Right hindlimb (tissue), 1 donor: ENCODE results near the gene DNAJC30.
"Not testable (repeated sequence)": the region's sequence is repeated elsewhere in the genome, so short reads cannot be mapped to it uniquely, and the experiment has no call there.

Experiments used
- DNase-seq: peaks from one replicate; pipeline ENCODE4 v3.0.0-alpha.2; 2018

Gene DNAJC30

DNA sequence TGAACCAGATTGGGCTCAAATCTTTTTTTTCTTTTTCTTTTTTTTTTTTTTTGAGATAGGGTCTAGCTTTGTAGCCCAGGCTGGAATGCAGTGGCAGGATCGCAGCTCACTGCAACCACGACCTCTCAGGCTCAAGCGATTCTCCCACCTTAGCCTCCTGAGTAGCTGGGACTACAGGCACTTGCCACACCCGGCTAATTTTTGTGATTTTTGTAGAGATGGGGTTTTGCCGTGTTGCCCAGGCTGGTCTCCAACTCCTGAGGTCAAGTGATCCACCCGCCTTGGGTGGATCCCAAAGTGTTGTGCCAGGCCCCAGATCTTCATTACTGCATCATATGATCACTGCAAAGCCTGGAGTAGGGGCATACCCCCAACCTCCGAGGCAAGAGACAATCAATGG, 2.8 kb downstream of the DNAJC30 start:
- DNase-seq, result no peak

DNA sequence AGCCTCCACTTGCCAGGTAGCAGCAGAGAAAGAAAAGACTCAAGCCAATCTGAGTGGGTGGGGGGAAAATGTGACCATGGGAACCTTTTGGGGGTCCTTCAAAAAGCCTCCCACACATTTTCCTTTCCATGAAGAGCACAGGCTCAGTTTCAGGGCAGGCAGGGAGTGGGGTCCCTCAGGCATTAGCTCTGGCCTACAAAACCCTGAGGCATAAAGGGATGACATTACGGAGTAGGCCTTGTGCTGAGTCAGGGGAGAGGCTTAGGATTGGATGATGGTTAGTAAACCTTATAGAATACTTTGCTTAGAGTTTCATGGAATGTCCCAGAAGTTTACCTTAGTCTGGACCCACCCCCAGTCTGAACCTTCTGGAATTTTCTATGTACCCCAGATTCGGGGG, 3.5 kb downstream of the DNAJC30 start:
- no peak for DNase-seq

DNA sequence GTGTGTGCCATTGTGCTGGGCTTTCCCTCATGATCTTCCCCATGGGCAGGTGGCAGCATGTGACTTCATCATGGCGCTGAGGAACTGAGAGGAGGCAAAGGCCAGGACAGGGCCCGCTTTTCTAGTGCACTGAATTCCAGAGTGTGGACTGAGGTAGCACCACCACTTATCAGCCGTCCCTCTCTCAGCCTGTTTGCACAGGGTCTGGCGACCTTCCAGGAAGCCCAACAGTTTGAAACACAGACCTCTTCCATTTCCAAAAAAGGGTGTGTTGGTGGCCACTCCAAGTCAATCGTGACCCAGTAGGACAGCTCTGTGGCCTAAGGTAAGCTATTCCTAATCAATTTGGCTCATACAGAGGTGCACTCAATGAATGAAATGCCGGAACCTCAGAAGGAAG, 4.4 kb downstream of the DNAJC30 start:
- DNase-seq, result no peak

DNA sequence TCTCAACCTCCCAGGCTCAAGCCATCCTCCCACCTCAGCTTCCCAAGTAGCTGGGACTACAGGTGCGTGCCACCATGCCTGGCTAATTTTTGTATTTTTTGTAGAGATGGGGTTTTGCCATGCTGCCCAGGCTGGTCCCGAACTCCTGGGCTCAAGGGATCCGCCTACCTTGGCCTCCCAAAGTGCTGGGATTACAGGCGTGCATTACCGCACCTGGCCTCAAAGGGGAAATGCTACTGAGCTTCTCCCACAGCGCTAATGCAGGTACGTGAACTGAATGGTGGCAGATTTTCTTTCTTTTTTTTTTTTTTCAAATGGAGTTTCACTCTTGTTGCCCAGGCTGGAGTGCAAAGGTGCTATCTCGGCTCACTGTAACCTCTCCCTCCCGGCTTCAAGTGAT, 7.2 kb downstream of the DNAJC30 start:
- DNase-seq, result not testable (repeated sequence)

DNA sequence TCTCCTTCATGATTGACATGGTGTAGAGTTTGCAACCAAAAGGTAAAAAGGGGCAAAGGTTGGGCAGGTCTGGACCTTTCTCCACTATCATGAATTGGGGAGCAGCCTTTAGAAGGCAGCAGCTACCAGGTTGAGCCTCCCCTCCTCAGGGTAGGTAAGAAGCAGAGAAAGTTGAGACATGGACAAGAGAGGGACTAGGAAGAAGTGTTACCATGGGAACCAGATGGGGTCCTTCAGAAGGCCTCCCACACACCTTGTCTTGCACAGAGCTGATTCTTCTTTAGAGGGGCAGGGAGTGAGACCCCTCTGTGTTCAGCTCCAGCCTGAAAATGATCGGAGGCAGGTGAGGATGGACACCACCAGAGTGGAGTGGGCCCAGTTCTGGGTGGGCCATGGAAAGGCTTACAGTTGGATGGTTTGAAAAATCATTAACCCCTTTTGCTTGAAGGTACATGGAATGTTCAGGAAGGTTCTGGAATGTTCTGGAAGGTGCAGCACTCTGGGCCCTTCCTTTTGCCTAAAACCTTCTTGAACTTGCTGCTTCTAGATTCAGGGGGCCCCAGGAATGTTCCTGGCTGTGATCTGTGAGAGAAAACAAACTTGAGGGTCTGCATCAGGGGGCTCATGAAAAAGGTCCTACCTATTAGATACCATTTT, 8.7 kb downstream of the DNAJC30 start:
- DNase-seq, result no peak

DNA sequence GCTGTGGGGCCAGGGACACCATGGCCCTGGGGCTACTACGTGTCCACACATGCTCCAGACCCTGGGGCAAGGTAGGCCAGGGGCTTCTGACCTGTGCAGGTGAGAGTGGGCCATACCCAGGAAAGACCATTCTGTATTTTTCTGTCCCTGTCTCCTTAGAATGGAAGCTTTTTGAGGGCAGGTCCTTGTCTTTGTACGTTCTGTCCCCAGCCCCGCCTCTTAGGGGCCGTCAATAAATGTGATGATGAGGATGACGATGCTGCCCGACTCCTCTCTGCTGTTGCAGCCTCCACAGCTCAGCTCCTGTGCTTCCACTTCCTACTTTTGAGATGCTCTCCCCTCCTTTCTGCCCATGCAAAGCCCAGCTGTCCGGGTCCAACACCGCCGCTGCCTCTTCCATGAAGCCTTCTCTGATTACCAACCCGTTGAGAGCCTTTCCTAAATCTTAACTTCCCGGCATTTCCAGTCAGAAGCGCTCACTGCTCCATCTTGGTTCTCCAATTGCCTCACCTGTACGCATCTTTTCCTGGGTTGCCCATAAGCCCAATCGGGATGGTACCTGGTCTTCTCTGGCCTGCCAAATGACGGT, 11.3 kb downstream of the DNAJC30 start:
- DNase-seq, result no peak

DNA sequence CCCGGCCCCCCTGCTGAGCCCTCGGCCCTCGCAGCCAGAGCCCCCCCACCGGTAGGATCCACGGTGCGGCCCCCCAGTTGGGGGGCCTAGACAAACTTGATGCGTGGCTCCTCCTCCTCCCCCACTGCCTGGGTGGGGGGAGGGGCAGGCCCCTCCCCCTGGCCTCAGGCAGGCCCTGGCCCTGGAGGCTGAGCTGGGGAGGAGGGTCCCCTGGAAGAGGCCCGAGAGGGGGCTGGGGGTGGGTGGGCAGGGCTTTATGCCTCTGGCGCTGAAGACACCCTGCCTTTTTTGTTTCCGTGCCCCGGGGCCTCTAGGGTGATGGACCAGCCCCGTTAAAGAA, 12.0 kb downstream of the DNAJC30 start:
- DNase-seq, result no peak

DNA sequence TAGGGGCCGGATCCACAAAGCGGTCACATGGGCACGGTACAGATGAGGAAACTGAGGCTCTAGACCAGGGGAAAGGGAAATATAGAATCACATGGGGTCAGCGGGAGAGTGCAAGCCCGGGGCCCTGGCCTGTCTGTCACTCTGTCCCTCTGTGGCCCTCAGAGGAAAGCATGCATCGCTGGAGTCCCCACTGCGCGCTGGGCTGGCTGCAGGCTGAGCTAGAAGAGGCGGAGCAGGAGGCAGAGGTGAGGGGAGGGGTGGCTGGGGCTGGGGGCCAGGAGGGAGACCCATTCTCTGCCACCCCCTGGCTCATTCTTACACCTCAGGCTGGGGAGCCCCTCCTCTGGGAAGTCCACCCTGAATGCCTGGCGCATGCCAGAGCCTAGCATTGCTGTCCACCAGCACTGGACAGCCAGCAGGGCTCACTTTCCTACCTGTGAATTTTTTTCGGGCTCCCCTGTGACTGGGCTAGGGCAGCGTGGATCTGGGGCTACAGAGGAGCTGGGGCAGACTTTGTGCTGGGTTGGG, 13.3 kb downstream of the DNAJC30 start:
- DNase-seq, result no peak

DNA sequence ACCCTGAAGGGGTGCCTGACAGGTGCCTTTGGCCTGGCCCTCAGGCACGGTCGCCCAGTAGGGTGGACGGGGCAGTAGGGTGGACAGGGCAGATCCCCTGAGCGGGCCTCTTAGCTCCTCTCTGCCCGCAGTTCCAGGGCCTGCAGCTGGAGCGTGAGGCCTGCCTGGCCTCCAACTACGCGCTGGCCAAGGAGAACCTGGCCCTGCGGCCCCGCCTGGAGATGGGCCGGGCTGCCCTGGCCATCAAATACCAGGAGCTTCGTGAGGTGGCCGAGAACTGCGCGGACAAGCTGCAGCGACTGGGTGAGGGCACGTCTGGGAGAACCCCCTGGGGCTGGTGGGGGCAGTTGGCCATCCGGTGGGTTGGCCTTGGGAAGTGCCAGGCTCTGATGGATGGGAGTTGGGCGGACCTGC, 14.0 kb downstream of the DNAJC30 start:
- DNase-seq, result no peak

DNA sequence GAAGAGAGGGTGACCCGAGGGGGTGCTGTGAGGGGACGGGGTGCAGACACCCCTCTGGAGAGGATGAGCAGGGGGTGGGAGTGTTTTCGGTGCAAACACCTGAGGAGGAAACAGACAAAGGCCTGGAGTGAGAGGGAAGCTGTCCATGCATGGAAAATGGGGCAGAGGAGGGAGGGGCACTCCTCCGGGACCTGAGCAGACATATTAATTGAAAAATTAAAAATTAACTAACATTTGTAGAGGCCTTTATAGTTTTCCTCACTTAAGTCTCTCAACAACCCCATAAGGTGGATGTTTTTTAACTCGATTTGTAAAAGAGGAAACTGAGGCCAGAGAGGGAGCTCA, 14.4 kb downstream of the DNAJC30 start:
- DNase-seq, result no peak

DNA sequence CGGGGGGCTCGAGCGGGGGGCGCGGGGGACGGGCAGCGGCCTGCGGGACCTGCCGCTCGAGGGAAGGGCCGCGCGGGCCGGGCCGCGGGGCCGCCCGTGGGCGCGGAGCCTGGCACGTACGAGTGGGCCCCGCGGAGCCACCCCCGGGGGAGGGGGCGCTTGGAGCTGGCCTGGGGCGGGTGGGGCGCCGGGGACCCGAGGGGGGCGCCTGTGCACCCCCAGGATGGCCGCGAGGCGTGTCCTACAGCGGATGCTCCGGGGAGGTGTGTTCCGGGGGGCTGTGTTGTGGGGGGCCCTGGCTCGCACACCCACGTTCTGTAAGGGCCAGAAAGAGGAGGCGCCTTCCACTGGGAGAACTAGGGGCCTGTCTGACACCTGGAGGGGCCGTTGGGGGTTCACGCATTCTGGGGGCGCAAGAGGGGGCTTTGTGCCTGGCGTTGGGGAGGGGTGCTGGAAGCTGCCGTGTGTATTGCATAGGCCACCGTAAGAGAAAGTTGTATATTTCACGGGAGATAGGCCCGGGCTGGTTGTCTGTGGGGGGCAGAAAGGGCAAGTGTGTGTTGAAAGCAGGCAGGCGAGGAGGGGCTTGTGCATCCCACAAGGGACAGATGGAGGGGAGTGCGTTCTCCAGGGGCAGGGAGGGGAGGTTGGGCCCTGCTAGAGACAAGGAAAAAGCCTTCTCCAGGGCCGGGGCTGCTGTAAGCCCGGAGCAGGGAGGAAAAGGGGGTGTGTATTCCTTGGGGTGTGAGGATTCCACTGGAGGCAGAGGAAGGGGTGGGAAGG, 15.0 kb downstream of the DNAJC30 start:
- no peak for DNase-seq

DNA sequence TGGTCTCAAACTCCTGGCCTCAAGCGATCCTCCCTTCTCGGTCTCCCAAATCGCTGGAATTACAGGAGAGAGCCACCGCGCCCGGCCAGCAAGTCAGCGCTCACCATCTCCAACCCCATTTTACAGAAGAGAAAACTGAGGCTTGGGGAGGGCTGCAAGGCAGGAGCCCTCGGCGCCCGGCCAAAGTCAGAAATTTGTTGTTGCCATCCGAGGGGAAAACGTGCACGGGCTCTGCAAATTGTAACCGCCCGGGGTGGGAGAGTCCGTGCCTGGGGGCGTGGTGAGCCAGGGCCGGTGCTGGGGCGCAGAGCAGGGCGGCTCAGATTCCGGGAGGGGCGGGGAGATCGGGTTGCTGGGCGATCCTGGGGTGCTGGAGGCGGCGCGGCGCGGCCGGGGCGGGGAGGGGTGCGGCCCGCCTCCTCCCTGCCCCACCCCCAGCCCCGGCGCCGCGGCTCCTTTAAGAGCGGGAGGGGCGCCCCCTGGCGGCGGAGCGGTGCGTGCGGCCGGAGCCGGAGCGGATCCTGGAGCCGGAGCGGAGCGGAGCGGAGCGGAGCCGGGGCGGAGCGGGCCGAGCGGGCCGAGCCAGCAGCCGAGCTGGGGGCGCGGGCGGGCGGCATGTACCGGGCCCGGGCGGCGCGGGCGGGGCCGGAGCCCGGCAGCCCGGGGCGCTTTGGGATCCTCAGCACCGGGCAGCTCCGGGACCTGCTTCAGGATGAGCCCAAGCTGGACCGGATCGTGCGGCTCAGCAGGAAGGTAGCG, 15.7 kb downstream of the DNAJC30 start, which contains the start of gene VPS37D:
Gene VPS37D, plus strand, starts transcription at position 488 of the 759 bp plus-strand sequence. Its CDS starts 128 bp downstream, at position 616.
- peak; percentile 93 for DNase-seq

DNA sequence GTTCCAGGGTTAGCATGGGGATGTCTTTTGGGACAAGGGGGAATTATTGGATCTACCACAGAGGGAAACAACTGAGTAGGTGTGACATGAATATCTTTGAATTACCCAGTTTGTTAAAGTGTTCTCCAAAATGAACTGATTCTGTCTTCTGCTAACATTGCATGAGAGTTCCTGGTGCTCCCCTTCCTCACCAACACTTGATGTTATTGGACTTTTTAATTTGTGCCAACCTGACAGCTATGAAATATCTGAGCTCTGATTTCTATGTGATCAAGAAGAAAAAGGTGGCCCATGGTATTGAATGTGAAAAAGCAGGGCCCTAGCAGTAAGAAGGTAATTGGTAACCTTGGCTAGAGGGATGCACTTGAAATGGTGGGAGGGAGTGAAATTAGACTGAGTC, 20.2 kb downstream of the DNAJC30 start:
- no peak for DNase-seq

DNA sequence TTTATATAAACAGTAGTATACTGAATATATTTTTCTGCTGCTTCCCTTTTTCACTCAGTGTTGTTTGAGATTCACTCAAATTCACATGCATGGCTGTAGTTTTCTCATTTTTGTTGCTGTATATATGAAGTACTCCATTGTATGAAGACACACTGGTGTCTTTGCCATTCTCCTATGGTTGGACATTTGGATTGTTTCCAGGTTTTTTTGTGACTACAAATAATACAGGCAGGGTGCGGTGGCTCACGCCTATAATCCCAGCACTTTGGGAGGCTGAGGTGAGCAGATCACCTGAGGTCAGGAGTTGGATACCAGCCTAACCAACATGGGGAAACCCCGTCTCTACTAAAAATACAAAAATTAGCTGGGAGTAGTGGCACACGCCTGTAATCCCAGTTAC, 22.7 kb downstream of the DNAJC30 start:
- not testable (repeated sequence) for DNase-seq

DNA sequence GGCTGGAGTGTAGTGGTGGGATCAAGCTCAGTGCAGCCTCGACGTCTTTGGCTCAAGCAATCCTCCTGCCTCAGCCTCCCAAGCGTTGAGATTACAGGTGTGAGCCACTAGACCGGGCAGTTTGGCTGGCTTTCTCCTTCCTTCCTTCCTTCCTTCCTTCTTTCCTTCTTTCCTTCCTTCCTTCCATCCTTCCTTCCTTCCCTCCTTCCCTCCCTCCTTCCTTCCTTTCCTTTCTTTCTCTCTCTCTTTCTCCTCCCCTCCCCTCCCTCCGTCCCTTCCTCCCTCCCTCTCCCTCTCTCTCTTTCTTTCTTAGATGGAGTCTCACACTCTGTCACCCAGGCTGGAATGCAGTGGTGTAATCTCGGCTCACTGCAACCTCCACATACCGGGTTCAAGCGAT, 23.3 kb downstream of the DNAJC30 start:
- DNase-seq, result no peak

DNA sequence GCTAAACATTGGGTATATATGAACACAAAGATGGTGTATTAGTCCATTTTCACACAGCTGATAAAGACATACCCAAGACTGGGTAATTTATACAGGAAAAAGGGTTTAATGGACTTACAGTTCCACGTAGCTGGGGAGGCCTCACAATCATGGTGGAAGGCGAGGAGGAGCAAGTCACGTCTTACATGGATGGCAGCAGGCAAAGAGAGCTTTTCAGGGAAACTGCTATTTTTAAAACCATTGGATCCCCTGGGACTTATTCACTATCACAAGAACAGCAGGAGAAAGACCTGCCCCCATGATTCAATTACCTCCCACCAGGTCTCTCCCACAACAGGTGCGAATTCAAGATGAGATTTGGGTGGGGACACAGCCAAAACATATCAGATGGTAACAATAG, 27.9 kb downstream of the DNAJC30 start:
- not testable (repeated sequence) for DNase-seq

DNA sequence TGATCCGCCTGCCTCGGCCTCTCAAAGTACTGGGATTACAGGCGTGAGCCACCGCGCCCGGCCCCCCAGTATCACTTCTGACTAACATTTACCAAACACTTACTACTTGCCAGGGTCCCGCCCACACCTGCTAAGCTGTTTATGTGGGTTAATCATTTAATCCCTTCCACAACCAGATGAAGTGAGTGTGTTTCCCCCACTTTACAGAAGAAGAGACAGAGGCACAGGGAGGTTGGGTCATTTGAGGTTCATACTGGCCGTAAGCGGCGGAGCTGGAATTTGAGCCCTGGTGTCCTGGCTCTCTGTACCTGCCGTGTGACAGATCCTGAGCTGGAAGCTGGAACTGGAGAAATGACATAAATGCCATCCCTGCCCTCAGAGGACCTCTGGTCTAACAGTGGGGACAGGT, 30.7 kb downstream of the DNAJC30 start:
- DNase-seq, result no peak

DNA sequence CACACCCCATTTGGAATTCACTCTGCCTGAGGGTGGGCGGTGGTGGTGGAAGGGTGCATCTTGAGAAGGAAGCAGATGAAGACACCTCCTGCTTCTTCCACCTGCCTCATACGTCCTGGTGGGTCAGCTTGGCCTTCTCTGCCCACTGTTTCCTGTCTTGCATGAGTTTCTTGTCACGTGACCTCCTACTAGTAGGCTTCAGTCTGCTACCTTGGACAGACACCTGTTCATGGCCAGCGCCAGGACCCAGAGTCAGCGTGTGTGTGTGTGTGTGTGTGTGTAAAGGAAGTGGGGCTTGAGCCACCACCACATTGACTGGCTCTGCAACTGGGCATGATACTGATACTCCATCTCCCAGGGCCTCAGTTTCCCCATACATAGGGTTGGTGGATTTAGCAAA, 32.7 kb downstream of the DNAJC30 start:
- DNase-seq, result no peak

DNA sequence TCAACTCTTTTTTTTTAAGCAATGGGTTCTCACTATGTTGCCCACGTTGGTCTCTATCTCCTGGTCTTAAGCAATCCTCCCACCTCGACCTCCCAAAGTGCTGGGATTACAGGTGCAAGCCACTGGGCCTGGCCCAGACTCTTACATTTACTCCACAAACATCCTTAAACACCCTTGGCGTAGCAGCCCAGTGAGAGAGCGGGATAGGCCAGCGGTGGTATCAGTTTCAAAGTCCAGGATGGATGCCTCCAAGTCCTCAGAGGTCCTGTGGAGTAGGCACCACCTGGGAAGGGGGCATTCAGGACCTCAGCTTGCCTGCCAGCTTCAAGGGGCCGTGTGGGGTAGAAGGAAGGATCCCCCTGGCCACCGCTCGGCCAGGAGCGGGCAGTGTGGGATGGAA, 33.7 kb downstream of the DNAJC30 start:
- DNase-seq, result no peak

DNA sequence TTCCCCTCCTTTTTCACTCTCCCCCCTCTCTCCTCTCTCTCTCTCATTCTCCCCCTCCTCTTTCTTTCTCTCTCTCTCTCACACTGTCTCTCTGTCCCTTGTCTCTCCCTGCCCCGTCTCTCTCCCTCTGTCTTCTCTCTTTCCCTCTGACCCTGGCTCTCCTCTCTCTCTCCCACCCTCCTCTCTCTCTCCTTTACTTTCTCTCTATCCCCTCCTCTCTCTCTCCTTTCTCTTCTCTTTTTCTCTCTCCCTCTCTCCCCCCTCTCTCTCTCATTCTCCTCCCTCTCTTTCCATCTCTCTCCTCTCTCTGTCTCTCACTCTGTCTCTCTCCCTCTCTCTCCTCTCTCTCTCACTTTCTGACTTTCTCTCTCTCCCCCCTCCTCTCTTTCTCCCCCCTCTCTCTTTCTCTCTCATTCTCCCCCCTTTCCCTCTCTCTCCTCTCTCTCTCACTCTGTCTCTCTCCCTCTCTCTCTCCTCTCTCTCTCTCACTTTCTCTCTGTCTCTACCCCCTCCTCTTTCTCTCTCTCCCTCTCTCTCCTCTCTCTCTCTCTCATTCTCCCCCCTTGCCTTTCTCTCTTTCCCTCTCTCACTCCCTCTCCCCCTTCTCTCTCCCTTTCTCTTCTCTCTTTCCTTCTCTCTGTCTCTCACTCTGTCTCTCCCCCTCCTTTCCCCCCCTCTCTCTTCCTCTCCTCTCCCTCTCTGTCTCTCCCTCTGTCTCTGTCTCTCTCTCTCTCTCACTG, 34.5 kb downstream of the DNAJC30 start:
- no peak for DNase-seq

DNA sequence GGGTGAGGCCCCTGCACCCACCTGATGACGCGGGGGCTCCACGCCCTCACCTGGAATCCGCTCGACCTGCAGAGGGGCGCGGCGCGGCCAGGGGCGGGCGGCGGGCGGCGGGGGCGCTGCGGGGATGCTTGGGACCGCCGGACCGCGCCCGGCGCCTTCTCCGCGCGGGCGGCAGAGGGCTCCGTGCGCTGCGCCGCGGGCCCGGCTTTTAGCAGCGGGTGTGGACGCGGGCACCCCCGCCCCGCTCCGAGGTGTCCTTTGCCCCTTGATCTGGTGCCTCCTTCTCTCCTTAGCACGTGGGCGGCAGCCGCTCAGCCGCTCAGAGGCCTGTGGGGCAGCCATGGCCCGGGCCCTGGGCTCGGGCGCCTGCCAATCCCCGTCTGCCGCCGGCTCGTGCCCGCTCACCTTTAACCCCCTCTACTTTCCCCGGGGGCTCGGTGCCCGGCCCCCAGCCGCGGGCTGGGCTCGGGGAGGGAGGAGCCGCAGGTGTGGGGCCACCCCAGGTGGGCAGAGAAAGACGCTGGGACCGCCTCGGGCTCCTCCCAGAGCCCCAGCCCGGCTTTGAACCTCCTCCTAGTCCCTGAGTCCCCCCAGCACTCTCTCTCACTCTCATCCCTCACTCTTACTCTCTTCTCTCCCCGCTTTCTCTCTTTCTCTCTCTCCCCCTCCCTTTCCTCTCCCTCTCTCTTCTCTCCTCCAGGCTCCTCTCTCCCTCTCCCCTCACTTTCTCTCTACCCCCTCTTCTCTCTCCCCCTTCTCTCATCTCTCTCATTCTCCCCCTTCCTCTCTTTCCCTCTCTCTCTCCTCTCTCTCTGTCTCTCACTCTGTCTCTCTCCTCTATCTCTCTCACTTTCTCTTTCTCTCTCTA, 35.3 kb downstream of the DNAJC30 start:
- DNase-seq, result no peak
